ENCODE measurements around the gene TBC1D10B. TPM values are rescaled to one million over a fixed set of nuclear protein-coding genes. Genes with fewer than 3 reads are reported as not detected.

TBC1D10B gene
- polyA plus RNA-seq, 3 donors = 12.2 to 36.0 (median 13.8) TPM

DNA sequence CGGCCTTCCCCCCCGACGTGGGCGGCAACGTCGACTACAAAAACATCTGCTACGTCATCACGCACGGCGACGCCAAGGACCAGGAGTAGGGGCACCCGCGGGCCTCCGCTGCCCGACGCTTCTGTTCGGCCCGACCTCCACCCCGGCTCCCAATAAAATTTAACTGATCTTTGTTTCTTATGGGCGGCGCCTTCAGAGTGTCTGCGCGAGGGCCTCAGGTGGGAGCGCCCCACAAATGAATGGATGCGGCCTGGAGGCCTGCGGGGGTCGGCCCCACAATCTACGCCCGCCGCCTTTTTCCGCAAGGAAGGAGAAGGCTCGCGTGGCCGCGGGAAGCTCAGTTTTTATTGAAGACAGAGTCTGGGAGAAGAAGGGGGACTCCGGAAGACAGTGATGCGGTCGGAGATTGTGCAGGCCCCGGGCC, 7.5 kb upstream of the TBC1D10B start:
- intact Hi-C loops (cut with micrococcal nuclease) = loop anchor here (1.0 to 10.0 kb wide), 4 partner anchors 8 to 337 kb away; partner anchors contain the start of genes FBRS (in 1 of the 2), PRR14 (in 1 of the 2) and TBC1D10B (in 1 of the 2)
- peak overlapping the region; percentile 78 for H3K4me2 ChIP-seq (replicated peaks; ENCODE audit: extremely low read depth, low read length, poor library complexity, severe bottlenecking)
- peak overlapping the region; percentile 64 to 77 (median 74) for H3K4me3 ChIP-seq (replicated peaks in 1 of 3; ENCODE audit: low read depth in 2 of 3, low read length in 3 of 3)

DNA sequence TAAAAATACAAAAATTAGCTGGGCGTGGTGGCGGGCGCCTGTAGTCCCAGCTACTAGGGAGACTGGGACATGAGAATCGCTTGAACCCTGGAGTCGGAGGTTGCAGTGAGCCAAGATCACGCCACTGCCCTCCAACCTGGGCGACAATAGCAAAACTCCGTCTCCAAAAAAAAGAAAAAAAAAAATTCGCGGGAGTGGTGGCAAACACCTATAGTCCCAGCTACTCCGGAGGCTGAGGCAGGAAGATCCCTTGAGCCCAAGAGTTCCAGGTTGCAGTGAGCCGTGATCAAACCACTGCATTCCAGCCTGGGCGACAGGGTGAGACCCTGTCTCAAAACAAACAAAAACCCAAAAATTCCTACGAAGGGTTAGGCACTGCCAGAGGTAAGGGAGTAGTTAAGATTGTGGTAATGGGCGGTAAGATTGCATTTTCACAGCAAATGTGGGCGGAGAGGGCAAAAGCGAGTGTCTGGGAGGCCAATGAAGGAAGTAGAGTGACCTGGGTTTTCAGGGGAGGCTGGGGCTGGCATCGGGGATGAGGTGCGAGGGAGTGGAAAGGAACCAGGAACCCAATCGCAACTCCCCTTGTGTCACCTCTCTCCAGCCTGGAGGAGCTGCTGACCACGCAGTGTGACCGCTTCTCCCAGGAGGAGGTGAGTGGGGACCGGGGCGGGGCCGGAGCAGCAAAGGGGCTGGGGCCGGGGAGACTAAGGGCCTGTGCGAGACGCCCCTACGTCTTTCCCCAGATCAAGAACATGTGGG, 6.9 kb upstream of the TBC1D10B start:
- intact Hi-C loops (cut with micrococcal nuclease) = loop anchor here (10.0 kb wide), 2 partner anchors 278 to 338 kb away; partner anchors contain the start of genes FBRS (in 1 of the 2) and PRR14 (in 1 of the 2)
- 50% methylated on average over 21 of the region's 29 CpGs for WGBS (ENCODE audit: insufficient coverage)
- peaks cover 22% of the 10 kb centered on the region for H3K4me1 Mint-ChIP-seq

More for the DNA sequence above, 7.5 kb upstream of the TBC1D10B start:
- Mint-ChIP-seq H3K4me3 (peak overlapping the region; percentile 91 to 94), H3K9me3 (no peaks in the 10 kb centered on the region), H3K36me3 (no peaks in the 10 kb centered on the region), H3K27ac (peak overlapping the region; percentile 99 to 100 (median 100)), H3K27me3 (ENCODE audit: low read depth in 3 of 3) (peaks cover 0 to 7% (median 4%) of the 10 kb centered on the region in 3 donors), H3K4me1 (peaks cover 28% of the 10 kb centered on the region)
- no peaks in the 10 kb centered on the region for H3K9me3 ChIP-seq (replicated peaks in 1 of 2; ENCODE audit: control insufficient read depth in 1 of 2, insufficient read depth in 1 of 2, low read length in 2 of 2)
- H3K27ac ChIP-seq (ENCODE audit: low read depth in 1 of 2, low read length in 2 of 2) = peak overlapping the region; percentile 100
- peaks cover 0 to 3% of the 10 kb centered on the region in 2 donors for H3K27me3 ChIP-seq (ENCODE audit: control insufficient read depth in 2 of 2, insufficient read depth in 2 of 2, low read length in 2 of 2)
- TF ChIP-seq, protein P1, sequence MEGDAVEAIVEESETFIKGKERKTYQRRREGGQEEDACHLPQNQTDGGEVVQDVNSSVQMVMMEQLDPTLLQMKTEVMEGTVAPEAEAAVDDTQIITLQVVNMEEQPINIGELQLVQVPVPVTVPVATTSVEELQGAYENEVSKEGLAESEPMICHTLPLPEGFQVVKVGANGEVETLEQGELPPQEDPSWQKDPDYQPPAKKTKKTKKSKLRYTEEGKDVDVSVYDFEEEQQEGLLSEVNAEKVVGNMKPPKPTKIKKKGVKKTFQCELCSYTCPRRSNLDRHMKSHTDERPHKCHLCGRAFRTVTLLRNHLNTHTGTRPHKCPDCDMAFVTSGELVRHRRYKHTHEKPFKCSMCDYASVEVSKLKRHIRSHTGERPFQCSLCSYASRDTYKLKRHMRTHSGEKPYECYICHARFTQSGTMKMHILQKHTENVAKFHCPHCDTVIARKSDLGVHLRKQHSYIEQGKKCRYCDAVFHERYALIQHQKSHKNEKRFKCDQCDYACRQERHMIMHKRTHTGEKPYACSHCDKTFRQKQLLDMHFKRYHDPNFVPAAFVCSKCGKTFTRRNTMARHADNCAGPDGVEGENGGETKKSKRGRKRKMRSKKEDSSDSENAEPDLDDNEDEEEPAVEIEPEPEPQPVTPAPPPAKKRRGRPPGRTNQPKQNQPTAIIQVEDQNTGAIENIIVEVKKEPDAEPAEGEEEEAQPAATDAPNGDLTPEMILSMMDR (IDR thresholded peaks at IDR 0.05) = no peak
- H2AFZ ChIP-seq (ENCODE audit: insufficient read depth, low read depth, low read length, poor library complexity, severe bottlenecking) = peak overlapping the region; percentile 84
- peaks cover 30 to 41% of the 10 kb centered on the region in 2 donors for H3K4me1 ChIP-seq (ENCODE audit: control insufficient read depth in 1 of 2, insufficient read depth in 2 of 2, low read length in 2 of 2)
- under 1% methylated on average over 29 of the region's 39 CpGs for WGBS (ENCODE audit: insufficient coverage)
- peaks cover 7% of the 10 kb centered on the region for H3K79me2 ChIP-seq (ENCODE audit: insufficient read depth, low read length)
- no peaks in the 10 kb centered on the region for H3K36me3 ChIP-seq (replicated peaks in 1 of 2; ENCODE audit: control insufficient read depth in 1 of 2, insufficient read depth in 2 of 2, low read length in 2 of 2)
- H3K9ac ChIP-seq (ENCODE audit: insufficient read depth, low read length, poor library complexity, severe bottlenecking) = peak overlapping the region; percentile 99
- peak; percentile 79 to 89 (median 88) for DNase-seq
- H4K20me1 ChIP-seq (ENCODE audit: insufficient read depth, low read length) = no peaks in the 10 kb centered on the region

More for the DNA sequence above, 6.9 kb upstream of the TBC1D10B start:
- Histone ChIP-seq H3K79me2 (ENCODE audit: insufficient read depth, low read length) (peaks cover 7% of the 10 kb centered on the region), H4K20me1 (ENCODE audit: insufficient read depth, low read length) (no peaks in the 10 kb centered on the region), H3K36me3 (replicated peaks in 1 of 2; ENCODE audit: control insufficient read depth in 1 of 2, insufficient read depth in 2 of 2, low read length in 2 of 2) (no peaks in the 10 kb centered on the region), H3K27ac (ENCODE audit: low read depth in 1 of 2, low read length in 2 of 2) (peak overlapping the region; percentile 100), H3K4me3 (replicated peaks in 1 of 3; ENCODE audit: low read depth in 2 of 3, low read length in 3 of 3) (peak overlapping the region; percentile 64 to 77 (median 74)), H3K4me1 (ENCODE audit: control insufficient read depth in 1 of 2, insufficient read depth in 2 of 2, low read length in 2 of 2) (peaks cover 25 to 35% of the 10 kb centered on the region in 2 donors), H3K9ac (ENCODE audit: insufficient read depth, low read length, poor library complexity, severe bottlenecking) (peak overlapping the region; percentile 99), H2AFZ (ENCODE audit: insufficient read depth, low read depth, low read length, poor library complexity, severe bottlenecking) (peak overlapping the region; percentile 84), H3K27me3 (ENCODE audit: control insufficient read depth in 2 of 2, insufficient read depth in 2 of 2, low read length in 2 of 2) (no peaks in the 10 kb centered on the region), H3K9me3 (replicated peaks in 1 of 2; ENCODE audit: control insufficient read depth in 1 of 2, insufficient read depth in 1 of 2, low read length in 2 of 2) (no peaks in the 10 kb centered on the region), H3K4me2 (replicated peaks; ENCODE audit: extremely low read depth, low read length, poor library complexity, severe bottlenecking) (peak overlapping the region; percentile 78)
- Mint-ChIP-seq H3K27ac (peak overlapping the region; percentile 99 to 100 (median 100)), H3K27me3 (ENCODE audit: low read depth in 3 of 3) (peaks cover 0 to 3% (median 0%) of the 10 kb centered on the region in 3 donors), H3K4me3 (peak overlapping the region; percentile 91 to 94), H3K9me3 (no peaks in the 10 kb centered on the region), H3K36me3 (no peaks in the 10 kb centered on the region)
- DNase-seq = no peak
- TF ChIP-seq, protein P1 (IDR thresholded peaks at IDR 0.05) = no peak
